GM11168 (cell line): ENCODE results near the gene REC114.

Experiments used
- in situ Hi-C: fragments of 300-500 bp; cut with MboI; formaldehyde crosslinking; loops from one replicate; pipeline ENCODE4 v1.12.0; 2022; ENCODE audit warnings: low sequenced_read_pairs; ENCODE audit not compliant: unreplicated experiment

The REC114 gene

DNA sequence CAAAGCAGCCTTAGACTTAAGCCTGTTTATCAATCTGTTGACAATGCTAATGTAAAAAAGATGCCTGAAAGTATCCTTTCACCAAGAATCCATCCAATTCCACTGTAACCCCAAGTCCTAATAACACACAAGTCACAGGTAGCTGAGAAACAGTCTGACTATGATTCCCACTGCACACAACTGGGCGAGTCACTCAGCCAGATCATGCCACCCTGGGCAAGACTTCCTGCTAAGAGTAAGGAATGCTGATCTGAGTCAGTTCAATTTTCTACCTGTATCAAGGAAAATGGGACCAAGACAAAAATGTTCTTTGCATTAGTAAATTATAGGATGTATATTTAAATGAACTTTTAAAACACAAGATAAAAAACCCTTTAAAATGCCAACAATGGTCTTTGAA, 157.0 kb downstream of the REC114 start:
- in situ Hi-C loops: no loop called here

- in situ Hi-C loops: no loop called here
Observed at GRCh38 chr15:73600413-73601335, 157.7 kb downstream of the REC114 start.

DNA sequence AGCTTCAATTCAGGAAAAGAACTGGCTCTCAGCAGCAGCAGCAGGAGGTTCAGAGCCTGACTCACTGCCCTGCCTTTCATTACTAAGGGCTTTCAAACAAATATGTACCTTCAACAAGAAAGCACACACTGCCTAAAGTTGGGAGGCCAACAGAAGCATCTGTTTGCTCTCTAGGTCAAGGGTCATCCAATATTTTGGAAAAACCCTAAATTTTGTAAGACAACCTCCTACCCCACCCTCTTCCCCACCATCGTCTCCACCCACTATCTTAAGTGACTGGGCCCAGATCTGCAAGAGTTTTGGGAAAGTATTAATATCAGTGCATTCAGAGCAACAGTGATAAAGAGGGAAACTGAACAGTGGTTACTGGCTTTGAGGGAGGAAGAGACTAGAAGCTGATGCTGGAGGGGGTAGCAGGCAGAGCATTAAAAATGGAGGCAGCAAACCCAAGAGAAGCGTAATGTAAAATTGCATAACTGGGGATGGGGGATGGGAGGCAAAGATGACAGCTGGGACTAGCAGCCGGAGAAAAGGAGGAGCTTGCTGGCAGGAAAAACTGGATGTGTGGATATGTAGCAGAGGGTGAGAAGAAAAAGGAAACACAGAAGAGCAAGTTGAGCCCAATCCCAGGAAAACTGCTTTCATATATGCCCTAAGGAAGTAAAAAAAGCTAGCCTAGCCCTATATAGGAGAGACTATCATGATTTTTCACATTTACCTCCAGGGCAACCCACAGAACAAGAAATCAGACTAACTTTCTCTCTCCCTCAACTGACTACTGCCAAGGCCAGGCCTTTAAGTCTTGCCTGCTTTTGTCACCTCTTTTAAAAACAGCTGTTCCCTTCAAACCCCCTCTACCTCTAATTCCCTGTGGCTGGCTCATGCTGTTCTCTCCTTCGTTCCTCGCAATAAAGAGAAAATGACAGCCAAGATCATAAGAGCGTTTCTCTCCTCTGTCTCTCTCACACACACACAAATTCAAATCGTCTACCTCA, 158.8 kb downstream of the REC114 start:
- in situ Hi-C loops: no loop called here

GRCh38 chr15:73602446-73602843, 159.5 kb downstream of the REC114 start:
- in situ Hi-C loops: no loop called here

DNA sequence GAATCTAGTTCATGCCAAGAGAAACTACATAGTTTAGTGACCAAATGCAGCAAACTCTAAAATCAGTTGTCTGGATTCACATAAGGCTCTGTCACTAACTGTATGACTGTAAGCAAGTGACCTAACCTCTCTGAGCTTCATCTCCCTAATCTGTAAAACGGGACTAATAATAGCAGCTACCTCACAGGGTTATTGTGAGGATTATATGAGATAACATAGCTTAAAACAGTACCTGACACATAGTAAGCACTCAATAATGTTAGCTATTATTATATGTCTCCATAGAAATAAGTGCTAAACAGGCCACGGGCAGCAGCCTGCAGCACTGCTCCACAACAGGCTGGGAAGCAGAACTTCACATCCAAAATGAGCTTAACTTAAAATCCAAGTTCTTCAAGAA, 160.0 kb downstream of the REC114 start:
- in situ Hi-C loops: no loop called here

DNA sequence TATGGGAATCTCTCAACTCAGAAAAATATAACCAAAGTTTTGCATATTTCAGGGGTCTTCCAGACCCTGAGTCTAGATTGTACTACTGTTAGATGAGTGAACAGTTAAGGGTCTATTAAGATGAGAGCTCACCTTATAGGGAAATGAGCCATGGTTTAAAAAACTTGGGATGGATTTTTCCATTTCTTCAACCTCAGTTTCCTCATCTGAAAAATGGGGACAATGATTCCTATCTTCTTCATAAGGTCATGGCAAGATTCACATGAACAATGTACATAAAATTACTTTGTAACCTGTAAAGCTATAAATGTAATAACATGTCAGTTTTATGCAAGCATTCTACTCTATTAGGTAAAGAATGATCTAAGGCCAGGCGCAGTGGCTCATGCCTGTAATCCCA, 161.5 kb downstream of the REC114 start:
- in situ Hi-C loops: no loop called here

DNA sequence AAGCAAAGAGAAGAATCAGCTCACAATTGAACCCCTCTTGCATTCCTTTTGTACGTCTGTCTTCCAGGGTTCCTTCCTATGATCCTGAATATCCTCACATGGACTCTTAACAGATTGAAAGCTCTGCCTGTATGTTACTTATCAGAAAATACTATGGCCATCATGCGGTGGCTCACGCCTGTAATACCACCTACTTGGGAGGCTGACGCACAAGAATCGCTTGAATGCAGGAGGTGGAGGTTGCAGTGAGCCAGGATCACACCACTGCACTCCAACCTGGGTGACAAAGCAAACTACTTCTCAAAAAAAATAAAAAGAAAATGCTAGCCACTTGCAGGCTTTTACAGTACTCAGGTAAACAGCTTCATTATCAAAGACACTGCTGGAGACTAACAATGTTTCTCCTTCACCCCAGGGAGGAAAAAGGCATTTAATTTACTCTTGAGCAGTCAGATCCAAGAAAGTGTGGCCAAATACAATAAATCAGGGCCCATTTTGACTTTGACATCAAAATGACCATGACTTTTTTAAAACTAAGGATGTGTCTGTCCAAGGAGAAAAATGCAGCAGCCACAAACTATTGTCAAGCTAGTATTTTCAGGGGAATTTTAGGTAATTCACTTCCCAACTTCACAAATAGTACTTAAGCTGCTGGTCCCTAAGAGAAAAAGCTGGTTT, 162.9 kb downstream of the REC114 start:
- in situ Hi-C loops: no loop called here

DNA sequence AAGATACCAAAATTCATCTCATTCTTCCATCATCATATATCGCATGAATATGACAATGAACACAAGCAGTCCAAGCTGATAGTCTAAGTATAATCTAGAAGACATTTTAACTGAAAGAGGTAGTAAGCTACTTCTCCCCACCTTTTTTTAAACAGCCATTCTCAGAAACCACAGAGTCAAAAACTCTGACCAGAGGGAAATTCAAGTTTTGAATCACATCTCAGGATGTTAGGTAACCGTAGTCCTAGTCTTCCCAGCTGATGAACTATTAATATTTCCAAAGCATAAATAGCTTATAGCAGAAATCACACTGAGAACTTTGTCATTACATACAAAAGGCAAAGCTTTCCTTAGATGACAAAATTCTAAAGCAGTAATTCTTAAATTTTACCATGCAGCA, 164.4 kb downstream of the REC114 start:
- in situ Hi-C loops: no loop called here

DNA sequence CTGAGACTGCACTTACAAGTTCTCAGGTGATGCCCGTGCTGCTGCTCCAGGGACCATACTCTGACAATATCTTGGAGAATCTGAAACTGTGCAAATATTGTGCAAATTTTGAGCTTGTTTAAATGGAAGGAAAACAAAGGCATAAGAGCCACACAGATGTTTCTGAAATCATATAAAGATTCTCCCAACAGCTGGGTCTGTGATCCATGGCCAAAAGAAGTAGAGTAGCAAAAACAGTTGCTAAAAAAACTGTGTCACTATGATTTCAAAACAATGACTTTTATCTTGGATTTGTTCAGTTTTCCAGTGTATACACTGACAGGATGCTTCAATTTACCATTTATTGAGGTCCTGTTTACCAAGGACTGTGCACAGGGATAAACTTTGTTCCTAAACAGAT, 164.9 kb downstream of the REC114 start:
- in situ Hi-C loops: no loop called here

GRCh38 chr15:73608475-73608874, 165.5 kb downstream of the REC114 start:
- in situ Hi-C loops: no loop called here

DNA sequence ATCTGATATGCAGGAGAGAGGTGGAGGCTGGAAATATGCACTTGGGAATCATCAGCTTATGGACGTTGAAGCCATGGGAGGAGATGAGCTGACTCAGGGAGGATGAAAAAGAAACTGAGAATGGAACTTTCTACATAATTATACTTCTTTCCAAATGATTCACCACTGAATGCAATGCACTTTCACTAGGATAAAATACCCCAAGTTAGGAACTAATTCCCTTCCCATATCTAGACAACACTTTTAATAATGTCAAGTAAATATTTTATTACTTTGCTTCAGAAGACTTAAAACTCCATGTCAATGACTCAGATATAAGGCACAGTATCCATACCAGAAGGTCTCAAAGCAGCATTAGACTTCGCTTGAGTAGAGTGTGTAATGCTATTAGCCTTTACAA, 166.0 kb downstream of the REC114 start:
- in situ Hi-C loops: no loop called here
